Measurements from ENCODE around the gene NFATC2. TPM values are rescaled to one million over a fixed set of nuclear protein-coding genes. Genes with fewer than 3 reads are reported as not detected.

The NFATC2 gene
- polyA plus RNA-seq, 1 of the 3 experiments (the other 2 are of a cell fraction), result 0.36 TPM

DNA sequence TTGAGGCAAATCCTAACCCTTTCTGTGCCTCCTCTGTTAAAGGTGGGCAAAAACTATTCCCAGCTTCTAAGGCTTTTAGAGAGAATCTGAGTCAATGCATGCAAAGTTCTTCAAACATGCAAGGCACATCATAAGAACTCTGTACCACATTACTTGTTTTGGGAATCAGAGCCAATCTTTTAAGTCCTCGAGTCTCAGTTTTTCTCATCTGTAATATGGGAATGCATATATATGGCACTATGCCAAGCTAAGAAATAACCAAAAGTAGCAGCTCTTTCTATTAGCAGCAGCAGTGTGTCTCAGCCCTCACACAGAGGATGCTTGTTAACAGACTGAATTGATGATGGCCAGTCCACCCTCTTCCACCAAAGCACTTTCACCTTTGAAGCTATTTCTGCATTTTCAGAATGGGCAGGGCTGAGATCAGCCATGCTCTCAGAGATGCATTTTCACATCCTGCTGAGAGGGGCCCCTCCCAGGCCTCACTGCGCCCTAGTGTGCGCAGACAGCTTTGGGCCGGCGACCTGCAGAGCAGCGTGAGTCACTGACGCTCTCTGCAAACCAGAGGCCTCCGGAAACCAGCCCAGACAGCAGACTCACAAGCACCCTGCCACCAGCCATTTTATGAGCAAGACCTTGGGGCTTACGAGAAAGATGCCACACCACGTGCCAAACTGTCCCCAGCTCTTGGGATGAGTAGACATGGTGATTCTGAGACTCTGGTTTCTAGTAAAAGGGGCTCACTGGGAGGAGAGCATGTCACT is 138.0 kb downstream of the NFATC2 start:
- no peak overlapping the region for H3K4me3 ChIP-seq (ENCODE audit: low read depth in 2 of 2, low read length in 1 of 2)
- H3K79me2 ChIP-seq (ENCODE audit: insufficient read depth), result no peaks in the 10 kb centered on the region
- no peaks in the 10 kb centered on the region; a peak in 1 of 4 replicates for H3K4me1 ChIP-seq (ENCODE audit: control insufficient read depth in 1 of 2, insufficient read depth in 2 of 2, low read depth in 1 of 2, low read length in 1 of 2)
- TF ChIP-seq, protein P1, sequence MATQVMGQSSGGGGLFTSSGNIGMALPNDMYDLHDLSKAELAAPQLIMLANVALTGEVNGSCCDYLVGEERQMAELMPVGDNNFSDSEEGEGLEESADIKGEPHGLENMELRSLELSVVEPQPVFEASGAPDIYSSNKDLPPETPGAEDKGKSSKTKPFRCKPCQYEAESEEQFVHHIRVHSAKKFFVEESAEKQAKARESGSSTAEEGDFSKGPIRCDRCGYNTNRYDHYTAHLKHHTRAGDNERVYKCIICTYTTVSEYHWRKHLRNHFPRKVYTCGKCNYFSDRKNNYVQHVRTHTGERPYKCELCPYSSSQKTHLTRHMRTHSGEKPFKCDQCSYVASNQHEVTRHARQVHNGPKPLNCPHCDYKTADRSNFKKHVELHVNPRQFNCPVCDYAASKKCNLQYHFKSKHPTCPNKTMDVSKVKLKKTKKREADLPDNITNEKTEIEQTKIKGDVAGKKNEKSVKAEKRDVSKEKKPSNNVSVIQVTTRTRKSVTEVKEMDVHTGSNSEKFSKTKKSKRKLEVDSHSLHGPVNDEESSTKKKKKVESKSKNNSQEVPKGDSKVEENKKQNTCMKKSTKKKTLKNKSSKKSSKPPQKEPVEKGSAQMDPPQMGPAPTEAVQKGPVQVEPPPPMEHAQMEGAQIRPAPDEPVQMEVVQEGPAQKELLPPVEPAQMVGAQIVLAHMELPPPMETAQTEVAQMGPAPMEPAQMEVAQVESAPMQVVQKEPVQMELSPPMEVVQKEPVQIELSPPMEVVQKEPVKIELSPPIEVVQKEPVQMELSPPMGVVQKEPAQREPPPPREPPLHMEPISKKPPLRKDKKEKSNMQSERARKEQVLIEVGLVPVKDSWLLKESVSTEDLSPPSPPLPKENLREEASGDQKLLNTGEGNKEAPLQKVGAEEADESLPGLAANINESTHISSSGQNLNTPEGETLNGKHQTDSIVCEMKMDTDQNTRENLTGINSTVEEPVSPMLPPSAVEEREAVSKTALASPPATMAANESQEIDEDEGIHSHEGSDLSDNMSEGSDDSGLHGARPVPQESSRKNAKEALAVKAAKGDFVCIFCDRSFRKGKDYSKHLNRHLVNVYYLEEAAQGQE (IDR thresholded peaks at IDR 0.05; ENCODE audit: low read depth, low read length), result no peak
- TF ChIP-seq, protein P2, sequence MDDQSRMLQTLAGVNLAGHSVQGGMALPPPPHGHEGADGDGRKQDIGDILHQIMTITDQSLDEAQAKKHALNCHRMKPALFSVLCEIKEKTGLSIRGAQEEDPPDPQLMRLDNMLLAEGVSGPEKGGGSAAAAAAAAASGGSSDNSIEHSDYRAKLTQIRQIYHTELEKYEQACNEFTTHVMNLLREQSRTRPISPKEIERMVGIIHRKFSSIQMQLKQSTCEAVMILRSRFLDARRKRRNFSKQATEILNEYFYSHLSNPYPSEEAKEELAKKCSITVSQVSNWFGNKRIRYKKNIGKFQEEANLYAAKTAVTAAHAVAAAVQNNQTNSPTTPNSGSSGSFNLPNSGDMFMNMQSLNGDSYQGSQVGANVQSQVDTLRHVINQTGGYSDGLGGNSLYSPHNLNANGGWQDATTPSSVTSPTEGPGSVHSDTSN (IDR thresholded peaks at IDR 0.05), result no peak
- TF ChIP-seq GATA2 (CRISPR knock-in tag; IDR thresholded peaks at IDR 0.05) (no peak), RFX5 (IDR thresholded peaks at IDR 0.05; ENCODE audit: low read length) (no peak), TCF12 (IDR thresholded peaks at IDR 0.05) (no peak), RCOR1 (IDR thresholded peaks at IDR 0.05; ENCODE audit: low read length) (no peak), NFIC (IDR thresholded peaks at IDR 0.05; ENCODE audit: borderline replicate concordance) (no peak; the same call in 1 of the 2 replicates), JUND (IDR thresholded peaks at IDR 0.05) (no peak), RAD21 (IDR thresholded peaks at IDR 0.05; ENCODE audit: low read length) (no peak), CHD2 (IDR thresholded peaks at IDR 0.05; ENCODE audit: low read length, partially characterized antibody) (no peak), FOSL2 (IDR thresholded peaks at IDR 0.05; ENCODE audit: borderline replicate concordance, low read depth) (no peak), EP300 (IDR thresholded peaks at IDR 0.05; ENCODE audit: borderline replicate concordance in 1 of 2, low read depth in 1 of 2, low read length in 1 of 2) (no peak)
- TF ChIP-seq, protein P3, sequence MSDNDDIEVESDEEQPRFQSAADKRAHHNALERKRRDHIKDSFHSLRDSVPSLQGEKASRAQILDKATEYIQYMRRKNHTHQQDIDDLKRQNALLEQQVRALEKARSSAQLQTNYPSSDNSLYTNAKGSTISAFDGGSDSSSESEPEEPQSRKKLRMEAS (IDR thresholded peaks at IDR 0.05; ENCODE audit: low read depth), result no peak
- TF ChIP-seq, protein P4, sequence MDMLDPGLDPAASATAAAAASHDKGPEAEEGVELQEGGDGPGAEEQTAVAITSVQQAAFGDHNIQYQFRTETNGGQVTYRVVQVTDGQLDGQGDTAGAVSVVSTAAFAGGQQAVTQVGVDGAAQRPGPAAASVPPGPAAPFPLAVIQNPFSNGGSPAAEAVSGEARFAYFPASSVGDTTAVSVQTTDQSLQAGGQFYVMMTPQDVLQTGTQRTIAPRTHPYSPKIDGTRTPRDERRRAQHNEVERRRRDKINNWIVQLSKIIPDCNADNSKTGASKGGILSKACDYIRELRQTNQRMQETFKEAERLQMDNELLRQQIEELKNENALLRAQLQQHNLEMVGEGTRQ (IDR thresholded peaks at IDR 0.05; ENCODE audit: borderline replicate concordance, low read depth, low read length), result no peak
- TF ChIP-seq, protein P5, sequence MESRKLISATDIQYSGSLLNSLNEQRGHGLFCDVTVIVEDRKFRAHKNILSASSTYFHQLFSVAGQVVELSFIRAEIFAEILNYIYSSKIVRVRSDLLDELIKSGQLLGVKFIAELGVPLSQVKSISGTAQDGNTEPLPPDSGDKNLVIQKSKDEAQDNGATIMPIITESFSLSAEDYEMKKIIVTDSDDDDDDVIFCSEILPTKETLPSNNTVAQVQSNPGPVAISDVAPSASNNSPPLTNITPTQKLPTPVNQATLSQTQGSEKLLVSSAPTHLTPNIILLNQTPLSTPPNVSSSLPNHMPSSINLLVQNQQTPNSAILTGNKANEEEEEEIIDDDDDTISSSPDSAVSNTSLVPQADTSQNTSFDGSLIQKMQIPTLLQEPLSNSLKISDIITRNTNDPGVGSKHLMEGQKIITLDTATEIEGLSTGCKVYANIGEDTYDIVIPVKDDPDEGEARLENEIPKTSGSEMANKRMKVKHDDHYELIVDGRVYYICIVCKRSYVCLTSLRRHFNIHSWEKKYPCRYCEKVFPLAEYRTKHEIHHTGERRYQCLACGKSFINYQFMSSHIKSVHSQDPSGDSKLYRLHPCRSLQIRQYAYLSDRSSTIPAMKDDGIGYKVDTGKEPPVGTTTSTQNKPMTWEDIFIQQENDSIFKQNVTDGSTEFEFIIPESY (IDR thresholded peaks at IDR 0.05; ENCODE audit: borderline replicate concordance, low read depth), result no peak
- TF ChIP-seq, protein P6, sequence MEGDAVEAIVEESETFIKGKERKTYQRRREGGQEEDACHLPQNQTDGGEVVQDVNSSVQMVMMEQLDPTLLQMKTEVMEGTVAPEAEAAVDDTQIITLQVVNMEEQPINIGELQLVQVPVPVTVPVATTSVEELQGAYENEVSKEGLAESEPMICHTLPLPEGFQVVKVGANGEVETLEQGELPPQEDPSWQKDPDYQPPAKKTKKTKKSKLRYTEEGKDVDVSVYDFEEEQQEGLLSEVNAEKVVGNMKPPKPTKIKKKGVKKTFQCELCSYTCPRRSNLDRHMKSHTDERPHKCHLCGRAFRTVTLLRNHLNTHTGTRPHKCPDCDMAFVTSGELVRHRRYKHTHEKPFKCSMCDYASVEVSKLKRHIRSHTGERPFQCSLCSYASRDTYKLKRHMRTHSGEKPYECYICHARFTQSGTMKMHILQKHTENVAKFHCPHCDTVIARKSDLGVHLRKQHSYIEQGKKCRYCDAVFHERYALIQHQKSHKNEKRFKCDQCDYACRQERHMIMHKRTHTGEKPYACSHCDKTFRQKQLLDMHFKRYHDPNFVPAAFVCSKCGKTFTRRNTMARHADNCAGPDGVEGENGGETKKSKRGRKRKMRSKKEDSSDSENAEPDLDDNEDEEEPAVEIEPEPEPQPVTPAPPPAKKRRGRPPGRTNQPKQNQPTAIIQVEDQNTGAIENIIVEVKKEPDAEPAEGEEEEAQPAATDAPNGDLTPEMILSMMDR (IDR thresholded peaks at IDR 0.05), result no peak
- TF ChIP-seq, protein P7, sequence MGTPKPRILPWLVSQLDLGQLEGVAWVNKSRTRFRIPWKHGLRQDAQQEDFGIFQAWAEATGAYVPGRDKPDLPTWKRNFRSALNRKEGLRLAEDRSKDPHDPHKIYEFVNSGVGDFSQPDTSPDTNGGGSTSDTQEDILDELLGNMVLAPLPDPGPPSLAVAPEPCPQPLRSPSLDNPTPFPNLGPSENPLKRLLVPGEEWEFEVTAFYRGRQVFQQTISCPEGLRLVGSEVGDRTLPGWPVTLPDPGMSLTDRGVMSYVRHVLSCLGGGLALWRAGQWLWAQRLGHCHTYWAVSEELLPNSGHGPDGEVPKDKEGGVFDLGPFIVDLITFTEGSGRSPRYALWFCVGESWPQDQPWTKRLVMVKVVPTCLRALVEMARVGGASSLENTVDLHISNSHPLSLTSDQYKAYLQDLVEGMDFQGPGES (IDR thresholded peaks at IDR 0.05; ENCODE audit: low read depth, low read length), result no peak
- no peak overlapping the region for H3K9ac ChIP-seq
- H3K36me3 ChIP-seq (replicated peaks in 1 of 2; ENCODE audit: control insufficient read depth in 1 of 2, insufficient read depth in 2 of 2, low read length in 1 of 2), result no peaks in the 10 kb centered on the region
- H3K4me2 ChIP-seq, result no peak overlapping the region
- no peaks in the 10 kb centered on the region for H3K27me3 ChIP-seq (ENCODE audit: insufficient read depth)
- no peaks in the 10 kb centered on the region for H3K9me3 ChIP-seq
- DNase-seq, result no peak
- no peaks in the 10 kb centered on the region for H3F3A ChIP-seq (replicated peaks; ENCODE audit: insufficient read depth)
- CTCF ChIA-PET, result interaction anchor here (0.9 kb wide), 1 partner anchor 219 kb away, joined by 3 read pairs; no protein-coding TSS in a partner anchor
- H3K27ac ChIP-seq (ENCODE audit: low read depth in 2 of 2, low read length in 1 of 2), result no peak overlapping the region
- H4K20me1 ChIP-seq (ENCODE audit: insufficient read depth), result no peaks in the 10 kb centered on the region
- POLR2A ChIA-PET, result no interaction called here
- H2AFZ ChIP-seq (ENCODE audit: low read depth), result no peak overlapping the region
- 88% methylated on average over 6 of the region's 10 CpGs for WGBS (ENCODE audit: low lambda C conversion rate)
- no peaks in the 10 kb centered on the region for H3K9me2 ChIP-seq
